Right atrium auricular region (tissue), 2 donors: ENCODE results near the gene CSKMT. TPM values are rescaled to one million over a fixed set of nuclear protein-coding genes. Genes with fewer than 3 reads are reported as not detected.
A peak's percentile ranks its signal among the peaks of the same experiment; 100 is the strongest.
"Not testable (repeated sequence)": the region's sequence is repeated elsewhere in the genome, so short reads cannot be mapped to it uniquely, and the experiment has no call there.

ENCODE experiments used
- DNase-seq: peaks from one replicate; pipeline ENCODE4 v3.0.0-alpha.2; 2019; ENCODE audit warnings: low spot score
- H3K27ac ChIP-seq, 2 donors: fragments of 200-600 bp; sonication (generic); 1 replicate in 1 of 2; 2 replicates in 1 of 2; pipeline ENCODE4 v1.5.1; 2016 to 2019
- H3K27me3 ChIP-seq, 2 donors: fragments of 200-600 bp; sonication (generic); one replicate each; pipeline versions ENCODE4 v1.5.1 to v1.6.0; 2017 to 2019
- H3K36me3 ChIP-seq: fragments of 200-600 bp; sonication (generic); one replicate; pipeline ENCODE4 v1.5.1; 2016
- H3K4me1 ChIP-seq, 2 donors: fragments of 200-600 bp; sonication (generic); one replicate each; pipeline versions ENCODE4 v1.5.1 to v1.6.0; 2017 to 2019
- H3K4me3 ChIP-seq, 2 donors: fragments of 200-600 bp; sonication (generic); 1 replicate in 1 of 2; 2 replicates in 1 of 2; pipeline ENCODE4 v1.5.1; 2017 to 2019; ENCODE audit warnings: mild to moderate bottlenecking in 1 of 2, moderate library complexity in 1 of 2
- H3K9me3 ChIP-seq, 2 donors: fragments of 200-600 bp; sonication (generic); one replicate each; pipeline ENCODE4 v1.5.1; 2019
- total RNA-seq, 2 donors: library from RNA; depleted of rRNA; stranded (reverse); fragments of >200 nt; gene quantifications; one replicate each; pipeline ENCODE4 v1.1.0, GENCODE V29; 2016
- TF ChIP-seq, protein P1 (sequence below), 2 donors: fragments of 200-600 bp; sonication (generic); IDR thresholded peaks; one replicate each; pipeline ENCODE4 v1.5.1; 2019; ENCODE audit warnings: antibody characterized with exemption in 2 of 2

The CSKMT gene
- total RNA-seq, 2 donors from 2014 or later: 0.41 to 3.7 TPM

DNA sequence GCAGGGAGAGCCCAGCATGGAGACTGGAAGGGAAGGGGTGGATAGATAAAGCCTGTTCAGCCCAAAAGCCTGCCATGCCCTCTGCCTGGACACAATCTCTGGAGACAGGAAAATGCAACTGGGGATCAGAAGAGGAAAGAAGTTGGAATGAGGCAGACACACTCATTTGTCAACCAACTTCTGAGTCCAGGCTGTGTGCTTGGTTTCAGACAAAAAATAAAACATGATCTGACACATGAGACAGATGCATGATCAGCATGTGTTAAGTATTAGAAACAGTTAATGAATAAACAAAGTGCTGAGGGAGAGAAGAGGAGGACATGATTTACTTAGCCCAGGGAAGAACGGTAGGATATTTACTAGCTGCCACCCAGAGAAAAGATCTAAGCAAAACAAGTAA lies 23.4 kb downstream of the CSKMT start:
- peak overlapping the region in 1 of 2 donors; percentile 37 for H3K4me3 ChIP-seq
- no peaks in the 10 kb centered on the region for H3K9me3 ChIP-seq
- H3K36me3 ChIP-seq: peaks cover 31% of the 10 kb centered on the region
- peaks cover 0 to 25% of the 10 kb centered on the region in 2 donors for H3K4me1 ChIP-seq
- TF ChIP-seq, protein P1, sequence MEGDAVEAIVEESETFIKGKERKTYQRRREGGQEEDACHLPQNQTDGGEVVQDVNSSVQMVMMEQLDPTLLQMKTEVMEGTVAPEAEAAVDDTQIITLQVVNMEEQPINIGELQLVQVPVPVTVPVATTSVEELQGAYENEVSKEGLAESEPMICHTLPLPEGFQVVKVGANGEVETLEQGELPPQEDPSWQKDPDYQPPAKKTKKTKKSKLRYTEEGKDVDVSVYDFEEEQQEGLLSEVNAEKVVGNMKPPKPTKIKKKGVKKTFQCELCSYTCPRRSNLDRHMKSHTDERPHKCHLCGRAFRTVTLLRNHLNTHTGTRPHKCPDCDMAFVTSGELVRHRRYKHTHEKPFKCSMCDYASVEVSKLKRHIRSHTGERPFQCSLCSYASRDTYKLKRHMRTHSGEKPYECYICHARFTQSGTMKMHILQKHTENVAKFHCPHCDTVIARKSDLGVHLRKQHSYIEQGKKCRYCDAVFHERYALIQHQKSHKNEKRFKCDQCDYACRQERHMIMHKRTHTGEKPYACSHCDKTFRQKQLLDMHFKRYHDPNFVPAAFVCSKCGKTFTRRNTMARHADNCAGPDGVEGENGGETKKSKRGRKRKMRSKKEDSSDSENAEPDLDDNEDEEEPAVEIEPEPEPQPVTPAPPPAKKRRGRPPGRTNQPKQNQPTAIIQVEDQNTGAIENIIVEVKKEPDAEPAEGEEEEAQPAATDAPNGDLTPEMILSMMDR (IDR thresholded peaks at IDR 0.05): no peak
- H3K27ac ChIP-seq: peak overlapping the region in 1 of 2 donors; percentile 55
- no peaks in the 10 kb centered on the region for H3K27me3 ChIP-seq
- no peak for DNase-seq

DNA sequence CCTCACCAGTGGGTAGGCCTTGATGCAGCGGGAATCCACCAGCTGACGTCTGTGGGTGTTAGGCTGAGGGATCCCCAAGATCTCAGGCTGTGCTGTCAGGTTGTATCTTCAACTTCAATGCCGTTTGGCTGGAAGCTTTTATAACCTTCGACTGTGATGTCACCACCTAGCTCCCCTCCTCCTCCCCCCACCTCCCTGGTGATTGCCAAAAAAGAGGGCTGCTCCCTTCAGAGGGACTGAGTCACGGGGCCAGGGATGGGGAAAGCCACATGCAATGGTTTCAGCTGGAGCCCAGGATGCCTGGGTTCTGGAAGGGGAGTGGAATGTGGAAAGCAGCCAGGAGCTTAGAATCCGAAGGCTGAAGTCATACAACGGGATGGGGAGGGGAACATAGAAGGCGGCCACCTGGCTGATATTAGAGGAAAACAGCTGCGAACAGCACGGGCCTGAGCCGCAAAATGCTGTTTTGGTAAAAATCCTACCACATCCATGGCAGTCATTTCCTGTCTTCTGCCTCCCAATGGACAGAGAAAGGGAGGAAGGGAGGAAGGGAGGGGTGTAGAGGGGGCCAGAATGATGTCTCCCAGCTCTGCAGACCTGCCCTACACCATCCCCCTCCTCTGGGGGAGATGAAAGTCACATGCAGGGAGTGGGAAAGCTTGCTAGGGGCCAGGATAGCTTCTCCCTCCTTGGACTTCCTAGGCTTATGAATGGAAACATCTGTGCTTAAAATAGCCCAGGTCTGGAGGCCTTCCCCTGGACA lies 24.5 kb downstream of the CSKMT start, which contains the start of gene LRRN4CL:
Gene LRRN4CL, minus strand, starts transcription at position 110 of the 763 bp plus-strand sequence. CDS start 1,022 bp downstream, outside the sequence.
- TF ChIP-seq, protein P1 (IDR thresholded peaks at IDR 0.05): no peak
- Histone ChIP-seq H3K27ac (peak within 1 kb of the TSS; percentile 48 to 55), H3K27me3 (no peaks in the 10 kb centered on the region), H3K9me3 (no peaks in the 10 kb centered on the region), H3K36me3 (peaks cover 31% of the 10 kb centered on the region), H3K4me3 (peak within 1 kb of the TSS; percentile 13 to 37), H3K4me1 (peaks cover 0 to 28% of the 10 kb centered on the region in 2 donors)
- DNase-seq: peak; percentile 93

DNA sequence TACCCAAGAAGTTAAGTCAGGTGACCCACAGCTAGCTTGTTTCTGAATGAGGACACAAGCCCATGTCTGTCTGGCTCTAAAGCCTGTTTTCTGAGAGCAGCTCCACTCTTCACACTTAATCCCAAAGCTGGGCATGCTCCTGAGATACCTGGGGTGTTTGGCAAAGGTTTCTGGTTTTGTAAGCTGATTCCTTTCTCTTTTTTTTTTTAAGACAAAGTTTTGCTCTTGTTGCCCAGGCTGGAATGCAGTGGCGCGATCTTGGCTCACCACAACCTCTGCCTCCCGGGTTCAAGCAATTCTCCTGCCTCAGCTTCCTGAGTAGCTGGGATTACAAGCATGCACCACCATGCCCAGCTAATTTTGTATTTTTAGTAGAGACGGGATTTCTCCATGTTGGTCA lies 28.5 kb downstream of the CSKMT start:
- peaks cover 31% of the 10 kb centered on the region for H3K36me3 ChIP-seq
- not testable (repeated sequence) for DNase-seq, H3K27ac ChIP-seq, H3K9me3 ChIP-seq, H3K27me3 ChIP-seq, H3K4me3 ChIP-seq
- H3K4me1 ChIP-seq: peaks cover 0 to 22% of the 10 kb centered on the region in 2 donors

DNA sequence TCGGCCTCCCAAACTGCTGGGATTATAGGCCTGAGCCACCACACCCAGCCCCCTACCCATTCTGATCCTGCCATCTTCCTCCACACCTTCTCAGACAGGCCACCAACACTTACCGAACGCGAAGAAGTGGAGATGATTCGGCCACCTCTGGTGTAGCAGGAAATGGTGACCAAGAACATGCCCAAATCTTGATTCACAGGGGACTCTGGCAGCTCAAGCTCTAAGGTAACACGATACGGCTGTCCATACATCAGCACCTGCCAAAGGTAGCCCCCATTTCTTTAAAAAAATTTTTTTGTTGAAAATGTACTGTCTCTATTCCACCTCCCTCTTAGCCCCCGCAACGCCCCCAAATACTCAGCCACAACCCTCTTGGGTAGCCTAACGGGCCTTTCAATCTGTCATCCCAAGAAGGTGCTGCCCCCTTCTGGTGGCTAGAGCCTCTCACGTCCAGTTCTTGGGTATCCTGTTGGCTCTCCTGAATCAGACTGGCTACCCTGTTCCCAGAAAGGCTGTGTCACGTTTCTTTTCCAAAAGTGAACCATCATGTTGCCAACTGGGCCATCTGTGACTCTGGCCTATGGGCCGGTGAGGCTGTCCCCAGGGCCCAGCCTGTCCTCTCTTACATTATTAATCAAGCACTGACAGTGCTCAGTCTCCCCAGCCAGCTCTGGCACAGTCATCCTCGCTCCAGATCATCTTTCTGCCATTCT lies 29.5 kb downstream of the CSKMT start:
- peak; percentile 89 for DNase-seq
- Histone ChIP-seq H3K36me3 (peaks cover 31% of the 10 kb centered on the region), H3K27me3 (no peaks in the 10 kb centered on the region), H3K4me3 (no peak overlapping the region), H3K9me3 (no peaks in the 10 kb centered on the region), H3K4me1 (peaks cover 0 to 14% of the 10 kb centered on the region in 2 donors), H3K27ac (no peak overlapping the region)
- TF ChIP-seq, protein P1 (IDR thresholded peaks at IDR 0.05): peak; percentile 72 to 83

DNA sequence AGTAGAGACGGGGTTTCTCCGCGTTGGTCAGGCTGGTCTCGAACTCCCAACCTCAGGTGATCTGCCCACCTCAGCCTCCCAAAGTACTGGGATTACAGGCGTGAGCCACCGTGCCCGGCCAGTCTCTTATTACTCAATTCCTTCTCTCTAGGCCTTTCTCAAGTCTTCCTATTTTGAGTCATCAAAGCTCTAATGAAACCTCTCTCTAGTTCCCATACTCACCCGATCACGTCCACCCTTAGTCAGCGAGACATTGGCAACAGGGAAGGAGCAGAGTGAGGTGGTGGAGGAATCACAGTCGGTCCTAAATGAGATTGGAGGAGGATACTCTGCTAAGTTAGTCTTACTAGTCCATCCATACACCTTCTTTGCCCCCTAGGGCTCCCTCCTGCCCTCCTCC lies 37.1 kb downstream of the CSKMT start:
- no peak overlapping the region for H3K27ac ChIP-seq
- peaks cover 10% of the 10 kb centered on the region for H3K36me3 ChIP-seq
- H3K4me3 ChIP-seq: no peak overlapping the region
- H3K4me1 ChIP-seq: peaks cover 0 to 18% of the 10 kb centered on the region in 2 donors
- TF ChIP-seq, protein P1 (IDR thresholded peaks at IDR 0.05): no peak
- no peak for DNase-seq
- no peaks in the 10 kb centered on the region for H3K9me3 ChIP-seq
- no peaks in the 10 kb centered on the region for H3K27me3 ChIP-seq

DNA sequence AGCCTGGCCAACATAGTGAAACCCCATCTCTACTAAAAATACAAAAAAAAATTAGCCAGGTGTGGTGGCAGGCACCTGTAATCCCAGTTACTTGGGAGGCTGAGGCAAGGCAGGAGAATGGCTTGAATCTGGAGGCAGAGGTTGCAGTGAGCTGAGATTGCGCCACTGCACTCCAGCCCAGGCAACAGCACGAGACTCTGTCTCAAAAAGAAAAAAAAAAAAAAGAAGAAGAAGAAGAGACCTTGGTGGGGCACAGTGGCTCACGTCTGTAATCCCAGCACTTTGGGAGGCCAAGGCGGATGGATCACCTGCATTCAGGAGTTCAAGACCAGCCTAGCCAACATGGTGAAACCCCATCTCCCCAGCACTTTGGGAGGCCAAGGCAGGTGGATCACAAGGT lies 38.8 kb downstream of the CSKMT start:
- DNase-seq, H3K4me3 ChIP-seq, H3K27ac ChIP-seq, H3K9me3 ChIP-seq, H3K27me3 ChIP-seq: not testable (repeated sequence)
- Histone ChIP-seq H3K36me3 (peaks cover 10% of the 10 kb centered on the region), H3K4me1 (peaks cover 0 to 28% of the 10 kb centered on the region in 2 donors)
